Mesenchymal stem cell (in vitro differentiated cells and primary cell): Measurements from ENCODE around the gene SUDS3.

Experiments used
- DNase-seq: peaks from one replicate; pipeline ENCODE4 v3.0.0-alpha.2; 2013
- H2AFZ ChIP-seq: one replicate; pipeline ENCODE4 v1.6.1; 2013; ENCODE audit warnings: low read depth, mild to moderate bottlenecking, control low read depth, inconsistent platforms, low read length, moderate library complexity
- H2AK5ac ChIP-seq: 2 replicates; pipeline ENCODE4 v1.6.1; 2013; ENCODE audit warnings: low read length, moderate library complexity, mild to moderate bottlenecking, inconsistent platforms; ENCODE audit not compliant: severe bottlenecking
- H2BK120ac ChIP-seq: one replicate; pipeline ENCODE4 v1.6.1; 2013; ENCODE audit warnings: low read depth, mild to moderate bottlenecking, inconsistent platforms, low read length, moderate library complexity
- H2BK12ac ChIP-seq, 2 experiments: one replicate each; pipeline ENCODE4 v1.6.1; 2013; ENCODE audit warnings: inconsistent platforms in 2 of 2, low read length in 2 of 2, mild to moderate bottlenecking in 2 of 2, moderate library complexity in 2 of 2, control low read depth in 1 of 2
- H2BK15ac ChIP-seq: one replicate; pipeline ENCODE4 v1.6.1; 2013; ENCODE audit warnings: mild to moderate bottlenecking, low read depth, inconsistent platforms; ENCODE audit not compliant: poor library complexity, severe bottlenecking
- H2BK5ac ChIP-seq: 2 replicates; pipeline ENCODE4 v1.6.1; 2013; ENCODE audit warnings: low read depth, mild to moderate bottlenecking, low read length, control low read depth, inconsistent platforms; ENCODE audit not compliant: poor library complexity, severe bottlenecking
- H3K14ac ChIP-seq, 2 experiments: one replicate each; pipeline ENCODE4 v1.6.1; 2013; ENCODE audit warnings: inconsistent platforms in 2 of 2, low read length in 2 of 2, control low read depth in 1 of 2, mild to moderate bottlenecking in 1 of 2, moderate library complexity in 1 of 2
- H3K18ac ChIP-seq, 2 experiments: one replicate each; pipeline ENCODE4 v1.6.1; 2013; ENCODE audit warnings: inconsistent platforms in 2 of 2, low read length in 2 of 2, control low read depth in 1 of 2, low read depth in 1 of 2, mild to moderate bottlenecking in 1 of 2
- H3K23ac ChIP-seq, 2 experiments: one replicate each; pipeline ENCODE4 v1.6.1; 2013; ENCODE audit warnings: inconsistent platforms in 2 of 2, low read length in 2 of 2, mild to moderate bottlenecking in 2 of 2, moderate library complexity in 2 of 2, control low read depth in 1 of 2
- H3K27ac ChIP-seq: 2 replicates; pipeline ENCODE4 v1.5.1; 2013; ENCODE audit warnings: mild to moderate bottlenecking, moderate library complexity, low read length, control low read depth, inconsistent platforms; ENCODE audit not compliant: poor library complexity, severe bottlenecking
- H3K27me3 ChIP-seq, 2 experiments: 2 replicates each; pipeline versions ENCODE4 v1.6.1 to v1.7.0; 2013; ENCODE audit warnings: low read length in 2 of 2, mild to moderate bottlenecking in 2 of 2, moderate library complexity in 2 of 2, control low read depth in 1 of 2, inconsistent platforms in 1 of 2; ENCODE audit not compliant: control insufficient read depth in 1 of 2, insufficient read depth in 1 of 2
- H3K36me3 ChIP-seq, 2 experiments: 2 replicates each; pipeline versions ENCODE4 v1.6.1 to v1.7.0; 2013; ENCODE audit warnings: low read length in 2 of 2, control low read depth in 1 of 2, inconsistent platforms in 1 of 2, low read depth in 1 of 2, mild to moderate bottlenecking in 1 of 2; ENCODE audit not compliant: insufficient read depth in 2 of 2, control insufficient read depth in 1 of 2
- H3K4ac ChIP-seq, 2 experiments: one replicate each; pipeline ENCODE4 v1.6.1; 2013; ENCODE audit warnings: inconsistent platforms in 2 of 2, low read length in 2 of 2, mild to moderate bottlenecking in 2 of 2, moderate library complexity in 2 of 2, control low read depth in 1 of 2, low read depth in 1 of 2
- H3K4me1 ChIP-seq: 2 replicates; pipeline ENCODE4 v1.6.1; 2013; ENCODE audit warnings: low read depth, low read length, control low read depth; ENCODE audit not compliant: control insufficient read depth, insufficient read depth
- H3K4me2 ChIP-seq: 2 replicates; pipeline ENCODE4 v1.6.1; 2013; ENCODE audit warnings: low read length, mild to moderate bottlenecking, inconsistent platforms; ENCODE audit not compliant: poor library complexity, severe bottlenecking
- H3K4me3 ChIP-seq, 2 experiments: 2 replicates each; pipeline versions ENCODE4 v1.5.1 to v1.7.0; 2013; ENCODE audit warnings: low read length in 2 of 2, mild to moderate bottlenecking in 2 of 2, control low read depth in 1 of 2, low read depth in 1 of 2; ENCODE audit not compliant: insufficient read depth in 1 of 2
- H3K79me1 ChIP-seq: replicated peaks from 2 replicates; pipeline ENCODE4 v1.6.1; 2013; ENCODE audit warnings: mild to moderate bottlenecking, control low read depth, low read length, inconsistent platforms; ENCODE audit not compliant: poor library complexity, severe bottlenecking
- H3K9ac ChIP-seq: 2 replicates; pipeline ENCODE4 v1.7.0; 2013; ENCODE audit warnings: mild to moderate bottlenecking, low read length, moderate library complexity
- H3K9me3 ChIP-seq: 2 replicates; pipeline ENCODE4 v1.7.0; 2013; ENCODE audit warnings: mild to moderate bottlenecking, low read length; ENCODE audit not compliant: control insufficient read depth
- H4K8ac ChIP-seq: one replicate; pipeline ENCODE4 v1.6.1; 2013; ENCODE audit warnings: inconsistent platforms, mild to moderate bottlenecking, low read length, moderate library complexity
- H4K91ac ChIP-seq: one replicate; pipeline ENCODE4 v1.6.1; 2013; ENCODE audit warnings: mild to moderate bottlenecking, low read length, inconsistent platforms
- WGBS: methylation state at CpG from one replicate; pipeline ENCODE4 v1.1.7; 2013; ENCODE audit warnings: mixed read lengths; 5-methylcytosine and 5-hydroxymethylcytosine counted together

SUDS3 gene

GRCh38 chr12:118417942-118418341, 41.6 kb downstream of the SUDS3 start:
- Histone ChIP-seq H2BK120ac (no peak overlapping the region), H3K4me3 (no peak overlapping the region), H3K27me3 (no peaks in the 10 kb centered on the region), H2AK5ac (no peak overlapping the region), H4K8ac (no peak overlapping the region), H3K4ac (no peak overlapping the region), H4K91ac (no peak overlapping the region), H3K36me3 (peaks cover 25 to 55% of the 10 kb centered on the region in 2 experiments), H3K27ac (no peak overlapping the region), H2BK12ac (no peak overlapping the region), H3K23ac (no peak overlapping the region), H3K4me2 (no peak overlapping the region), H3K79me1 (peaks cover 3% of the 10 kb centered on the region), H3K9ac (no peak overlapping the region), H3K18ac (no peak overlapping the region), H2AFZ (no peak overlapping the region), H2BK5ac (no peak overlapping the region), H3K9me3 (no peaks in the 10 kb centered on the region), H3K4me1 (no peaks in the 10 kb centered on the region), H2BK15ac (no peak overlapping the region), H3K14ac (no peak overlapping the region)
- DNase-seq = no peak
- 98% methylated on average over 3 of the region's 3 CpGs for WGBS

GRCh38 chr12:118418385-118419057, 42.2 kb downstream of the SUDS3 start:
- H3K9ac ChIP-seq = no peak overlapping the region
- H3K36me3 ChIP-seq = peaks cover 22 to 49% of the 10 kb centered on the region in 2 experiments
- no peak overlapping the region for H3K4me2 ChIP-seq
- no peak overlapping the region for H4K8ac ChIP-seq
- no peak overlapping the region for H3K14ac ChIP-seq
- no peak overlapping the region for H2BK15ac ChIP-seq
- DNase-seq = no peak
- no peaks in the 10 kb centered on the region for H3K4me1 ChIP-seq
- no peak overlapping the region for H2BK5ac ChIP-seq
- no peak overlapping the region for H2AK5ac ChIP-seq
- no peak overlapping the region for H4K91ac ChIP-seq
- H3K27me3 ChIP-seq = no peaks in the 10 kb centered on the region
- H3K4ac ChIP-seq = no peak overlapping the region
- no peak overlapping the region for H2BK12ac ChIP-seq
- no peak overlapping the region for H3K23ac ChIP-seq
- H3K27ac ChIP-seq = no peak overlapping the region
- no peak overlapping the region for H2AFZ ChIP-seq
- no peak overlapping the region for H3K18ac ChIP-seq
- H3K79me1 ChIP-seq = peaks cover 3% of the 10 kb centered on the region
- H3K4me3 ChIP-seq = no peak overlapping the region
- 100% methylated on average over 1 of the region's 1 CpG for whole genome bisulfite sequencing
- no peaks in the 10 kb centered on the region for H3K9me3 ChIP-seq
- H2BK120ac ChIP-seq = no peak overlapping the region

DNA sequence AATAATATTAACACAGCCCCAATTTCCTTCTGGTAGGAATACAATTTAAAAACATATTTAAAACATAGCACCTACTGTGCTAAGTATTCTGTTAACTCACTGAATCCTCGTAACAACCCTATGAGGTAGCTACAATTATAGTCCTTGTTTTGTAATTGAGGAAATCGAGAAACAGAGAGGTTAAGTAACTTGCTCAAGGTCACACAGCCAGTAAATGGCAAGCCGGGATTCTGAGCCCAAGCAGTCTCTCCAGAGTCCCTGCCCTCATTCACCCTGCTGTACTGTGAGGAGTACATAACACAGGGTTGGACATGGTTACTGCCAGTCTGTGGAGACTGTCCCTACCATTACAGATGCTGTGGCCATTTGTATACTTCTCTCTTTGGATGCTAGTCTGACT, 44.3 kb downstream of the SUDS3 start:
- Histone ChIP-seq H2BK15ac (no peak overlapping the region), H3K4me3 (no peak overlapping the region), H2BK120ac (no peak overlapping the region), H3K23ac (no peak overlapping the region), H4K91ac (no peak overlapping the region), H3K27me3 (no peaks in the 10 kb centered on the region), H2AK5ac (no peak overlapping the region), H3K18ac (no peak overlapping the region), H4K8ac (no peak overlapping the region), H3K36me3 (peaks cover 9 to 27% of the 10 kb centered on the region in 2 experiments), H3K4me1 (no peaks in the 10 kb centered on the region), H3K4me2 (no peak overlapping the region), H3K4ac (no peak overlapping the region), H2BK5ac (no peak overlapping the region), H2BK12ac (no peak overlapping the region), H3K9ac (no peak overlapping the region), H3K14ac (no peak overlapping the region), H3K9me3 (no peaks in the 10 kb centered on the region), H3K79me1 (peaks cover 3% of the 10 kb centered on the region), H3K27ac (no peak overlapping the region), H2AFZ (no peak overlapping the region)
- no peak for DNase-seq
- WGBS = 93% methylated on average over 2 of the region's 3 CpGs

- Histone ChIP-seq H4K91ac (no peak overlapping the region), H3K27me3 (no peaks in the 10 kb centered on the region), H4K8ac (no peak overlapping the region), H3K4me2 (no peak overlapping the region), H2BK15ac (no peak overlapping the region), H3K23ac (no peak overlapping the region), H3K9ac (no peak overlapping the region), H3K4ac (no peak overlapping the region), H2BK120ac (no peak overlapping the region), H3K18ac (no peak overlapping the region), H2AFZ (no peak overlapping the region), H3K27ac (no peak overlapping the region), H3K79me1 (no peaks in the 10 kb centered on the region), H3K36me3 (peaks cover 0 to 3% of the 10 kb centered on the region in 2 experiments), H2BK5ac (no peak overlapping the region), H3K9me3 (no peaks in the 10 kb centered on the region), H3K14ac (no peak overlapping the region), H2BK12ac (no peak overlapping the region), H3K4me3 (no peak overlapping the region), H2AK5ac (no peak overlapping the region), H3K4me1 (no peaks in the 10 kb centered on the region)
- DNase-seq = no peak
- 83% methylated on average over 6 of the region's 7 CpGs for WGBS
Observed at GRCh38 chr12:118424884-118425283, 48.5 kb downstream of the SUDS3 start.
